DOHH2 (cell line): ENCODE data around the gene ARHGEF39.
"Not testable (repeated sequence)": the region's sequence is repeated elsewhere in the genome, so short reads cannot be mapped to it uniquely, and the experiment has no call there.

Experiments used
- CTCF ChIP-seq: fragments of 200-600 bp; sonication (generic); IDR thresholded peaks from one replicate; pipeline ENCODE4 v1.5.1; 2014; ENCODE audit warnings: antibody characterized with exemption, mild to moderate bottlenecking, low read depth, low read length; ENCODE audit not compliant: poor library complexity, severe bottlenecking
- EZH2phosphoT487 ChIP-seq: fragments of 200-600 bp; sonication (generic); IDR thresholded peaks from 2 replicates; pipeline ENCODE4 v1.6.1; 2017; ENCODE audit warnings: borderline replicate concordance, mild to moderate bottlenecking, antibody characterized with exemption, low read length, moderate library complexity, mixed read lengths

GRCh38 chr9:35639225-35639624 lies 25.8 kb downstream of the ARHGEF39 start:
- not testable (repeated sequence) for TF ChIP-seq CTCF, EZH2phosphoT487
